Right cardiac atrium (tissue), 5 donors: ENCODE data around the gene CAMTA1. TPM values are rescaled to one million over a fixed set of nuclear protein-coding genes. Genes with fewer than 3 reads are reported as not detected.

Source experiments
- ATAC-seq, 2 donors: fragments of 200-7000 bp; cut with Tn5 transposase; one replicate each; pipeline versions ENCODE4 v1.8.0 to v1.9.1; 2020; ENCODE audit warnings: moderate library complexity in 2 of 2, mild to moderate bottlenecking in 1 of 2
- DNase-seq, 3 donors: peaks; one replicate each; pipeline ENCODE4 v3.0.0-alpha.2; 2020
- H3K27ac ChIP-seq: one replicate; pipeline ENCODE4 v1.5.1; 2013; ENCODE audit warnings: mild to moderate bottlenecking, low read length, control low read depth, moderate library complexity
- H3K27me3 ChIP-seq: one replicate; pipeline ENCODE4 v1.6.1; 2013; ENCODE audit not compliant: control insufficient read depth, insufficient read depth
- H3K4me1 ChIP-seq: one replicate; pipeline ENCODE4 v1.6.1; 2013; ENCODE audit warnings: low read length; ENCODE audit not compliant: control insufficient read depth, insufficient read depth
- H3K4me3 ChIP-seq: one replicate; pipeline ENCODE4 v1.5.1; 2013; ENCODE audit warnings: low read length, control low read depth
- H3K9me3 ChIP-seq: one replicate; pipeline ENCODE4 v1.6.1; 2013; ENCODE audit warnings: low read length; ENCODE audit not compliant: control insufficient read depth
- WGBS: extraction: QIAGEN DNeasy Blood & Tissue Kit; methylation state at CpG from one replicate; pipeline ENCODE4 v1.1.7; 2013; 5-methylcytosine and 5-hydroxymethylcytosine counted together
- intact Hi-C, 4 donors: fragments of 100-400 bp; cut with DNase I; formaldehyde crosslinking; loops; one replicate each; pipeline versions ENCODE4 v1.11.0 to v1.14.0; 2022 to 2023
- polyA plus RNA-seq: library from polyadenylated mRNA; stranded (reverse); fragments of 200-250 nt; gene quantifications from one replicate; pipeline ENCODE4 v1.2.3, GENCODE V29; 2013
- total RNA-seq, 4 donors: library from RNA; stranded (reverse); fragmentation: NEBNext Ultra II Directional; extraction: Animal tissue kit (Norgen Biotek cat#: 25700); gene quantifications; one replicate each; pipeline ENCODE4 v1.2.1, GENCODE V29; 2021
- donor health status: healthy with polysubstance abuse.
- donor health status: DM: no; HTN: yes; CAD: no.
- donor health status: DM: no; HTN: no; CAD: no.
- donor health status: DM: no; HTN: yes; CAD: no; lungs with severe emphysema.
- donor health status: DM: yes; HTN: yes; CAD: no.

CAMTA1 gene
- total and polyA plus RNA-seq, 5 donors: 155 to 334 (median 164) TPM

DNA sequence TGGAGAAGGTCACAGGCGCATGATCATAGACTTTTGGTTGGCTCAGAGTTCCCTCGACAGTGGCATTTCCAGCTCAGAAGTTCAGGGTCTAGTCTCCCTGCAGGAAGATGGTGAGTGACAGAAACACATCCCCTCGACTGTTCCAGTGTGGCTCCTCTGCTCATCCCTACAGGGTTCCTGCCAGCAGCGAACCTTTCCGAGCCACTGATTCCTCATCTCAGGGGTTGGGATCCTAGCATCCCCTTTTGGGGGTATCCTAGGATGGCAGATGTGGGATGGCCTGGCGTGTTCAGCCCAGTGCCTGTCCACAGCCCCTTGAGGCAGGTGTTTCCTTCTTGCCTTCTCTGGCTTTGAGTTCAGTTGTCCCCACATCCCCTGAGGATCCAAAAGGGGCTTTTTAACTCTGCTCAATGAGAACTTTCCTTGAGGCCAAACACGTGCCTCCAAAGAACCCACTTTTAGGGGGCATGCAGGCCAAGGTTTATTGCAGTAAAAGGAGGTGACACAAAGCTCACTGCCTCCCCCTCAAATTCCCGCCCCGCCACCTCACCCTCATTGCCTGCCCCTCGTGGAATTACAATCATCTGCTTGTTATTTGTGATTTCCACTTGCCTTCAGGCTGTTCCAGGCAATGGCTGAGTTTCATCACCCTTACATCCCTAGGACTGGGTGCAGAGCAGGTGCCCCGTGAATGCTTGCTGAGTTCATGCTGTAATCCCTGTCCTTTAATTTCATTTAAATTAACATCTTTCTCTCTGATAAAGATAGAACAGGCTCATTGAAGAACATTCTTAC is 440.7 kb downstream of the CAMTA1 start:
- H3K4me1 ChIP-seq: no peaks in the 10 kb centered on the region
- intact Hi-C loops: no loop called here
- DNase-seq (no peak), ATAC-seq (no peak)
- no peaks in the 10 kb centered on the region for H3K27me3 ChIP-seq
- H3K9me3 ChIP-seq: no peaks in the 10 kb centered on the region
- H3K4me3 ChIP-seq: no peak overlapping the region
- H3K27ac ChIP-seq: no peak overlapping the region
- 82% methylated on average over 11 of the region's 11 CpGs for WGBS

DNA sequence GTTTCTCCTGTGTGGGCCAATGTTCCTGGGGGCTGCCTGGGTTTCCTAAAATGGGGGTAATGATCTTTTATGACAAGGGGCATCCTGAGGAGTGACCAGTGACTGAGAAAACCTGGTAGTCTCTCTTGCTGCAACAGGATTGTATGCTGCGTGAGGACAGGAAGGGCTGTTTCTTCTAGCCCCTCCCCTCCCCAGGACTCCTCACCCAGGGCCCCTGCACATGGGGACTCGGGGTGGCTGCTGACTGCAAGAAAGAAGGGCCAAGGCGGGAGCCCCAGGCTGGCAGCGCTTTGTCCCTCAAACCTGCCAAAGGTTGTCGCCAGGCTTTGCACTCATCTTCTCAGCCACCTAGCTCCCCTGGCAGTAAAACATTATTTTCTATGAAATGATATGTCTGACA is 442.4 kb downstream of the CAMTA1 start:
- no peaks in the 10 kb centered on the region for H3K9me3 ChIP-seq
- no peaks in the 10 kb centered on the region for H3K4me1 ChIP-seq
- no peaks in the 10 kb centered on the region for H3K27me3 ChIP-seq
- H3K4me3 ChIP-seq: no peak overlapping the region
- WGBS: 94% methylated on average over 5 of the region's 5 CpGs
- no peak for ATAC-seq
- intact Hi-C loops: no loop called here
- no peak for DNase-seq
- H3K27ac ChIP-seq: no peak overlapping the region

DNA sequence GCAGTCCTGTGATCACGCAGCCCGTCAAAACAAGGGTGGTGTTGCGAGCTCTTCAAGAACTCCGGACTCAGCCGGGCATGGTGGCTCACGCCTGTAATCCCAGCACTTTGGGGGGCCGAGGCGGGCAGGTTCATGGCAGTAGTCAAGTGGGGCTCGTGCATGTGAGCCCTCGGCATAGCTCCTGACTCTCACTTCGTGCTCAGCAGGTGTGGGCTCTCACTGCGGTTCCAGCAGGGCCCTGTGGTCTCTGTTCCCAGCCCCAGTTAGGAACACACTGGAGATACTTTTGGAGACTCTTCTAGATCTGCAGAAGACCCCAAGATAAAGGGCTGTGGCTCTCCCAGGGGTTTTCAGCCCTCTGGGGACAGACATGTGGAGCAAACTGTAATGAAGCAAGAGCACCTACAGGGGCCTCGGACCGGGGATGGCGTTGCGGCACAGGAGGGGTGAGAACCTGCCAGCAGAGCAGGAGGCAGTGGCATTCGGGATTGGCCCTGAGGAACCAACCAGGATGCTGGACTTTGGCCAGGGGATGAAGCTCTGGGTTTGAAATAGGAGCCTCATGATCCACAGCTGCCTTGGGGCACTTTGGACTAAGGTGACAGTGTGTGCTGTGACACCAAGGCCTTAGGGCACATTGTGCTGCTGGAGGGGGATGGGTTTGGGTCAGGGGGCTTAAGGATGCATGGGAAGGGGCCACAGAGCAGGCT is 443.2 kb downstream of the CAMTA1 start:
- Histone ChIP-seq H3K4me3 (no peak overlapping the region), H3K27me3 (no peaks in the 10 kb centered on the region), H3K4me1 (no peaks in the 10 kb centered on the region), H3K9me3 (no peaks in the 10 kb centered on the region), H3K27ac (no peak overlapping the region)
- no peak for DNase-seq
- WGBS: 85% methylated on average over 17 of the region's 17 CpGs
- intact Hi-C loops: no loop called here
- ATAC-seq: no peak

DNA sequence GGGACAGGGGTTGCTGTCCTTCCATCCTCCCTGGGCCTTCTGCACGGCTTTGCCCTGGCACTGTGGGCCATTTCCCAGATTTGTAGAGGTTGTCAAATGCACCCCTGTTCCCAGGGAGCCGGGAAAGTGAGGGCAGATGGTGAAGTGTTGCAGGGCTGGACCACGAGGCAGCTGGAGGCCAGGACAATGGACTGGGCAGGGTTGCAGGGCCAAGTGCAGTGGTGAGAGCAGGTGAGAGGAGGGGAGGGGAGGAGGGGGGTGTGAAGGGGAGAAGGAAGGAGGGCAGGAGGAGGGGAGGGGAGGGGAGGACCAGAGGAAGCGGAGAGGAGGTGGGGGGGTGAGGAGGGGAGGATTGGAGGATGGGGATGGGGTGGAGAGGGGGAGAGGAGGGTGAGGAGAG is 443.9 kb downstream of the CAMTA1 start:
- 65% methylated on average over 4 of the region's 4 CpGs for WGBS
- no peak for DNase-seq
- intact Hi-C loops: no loop called here

DNA sequence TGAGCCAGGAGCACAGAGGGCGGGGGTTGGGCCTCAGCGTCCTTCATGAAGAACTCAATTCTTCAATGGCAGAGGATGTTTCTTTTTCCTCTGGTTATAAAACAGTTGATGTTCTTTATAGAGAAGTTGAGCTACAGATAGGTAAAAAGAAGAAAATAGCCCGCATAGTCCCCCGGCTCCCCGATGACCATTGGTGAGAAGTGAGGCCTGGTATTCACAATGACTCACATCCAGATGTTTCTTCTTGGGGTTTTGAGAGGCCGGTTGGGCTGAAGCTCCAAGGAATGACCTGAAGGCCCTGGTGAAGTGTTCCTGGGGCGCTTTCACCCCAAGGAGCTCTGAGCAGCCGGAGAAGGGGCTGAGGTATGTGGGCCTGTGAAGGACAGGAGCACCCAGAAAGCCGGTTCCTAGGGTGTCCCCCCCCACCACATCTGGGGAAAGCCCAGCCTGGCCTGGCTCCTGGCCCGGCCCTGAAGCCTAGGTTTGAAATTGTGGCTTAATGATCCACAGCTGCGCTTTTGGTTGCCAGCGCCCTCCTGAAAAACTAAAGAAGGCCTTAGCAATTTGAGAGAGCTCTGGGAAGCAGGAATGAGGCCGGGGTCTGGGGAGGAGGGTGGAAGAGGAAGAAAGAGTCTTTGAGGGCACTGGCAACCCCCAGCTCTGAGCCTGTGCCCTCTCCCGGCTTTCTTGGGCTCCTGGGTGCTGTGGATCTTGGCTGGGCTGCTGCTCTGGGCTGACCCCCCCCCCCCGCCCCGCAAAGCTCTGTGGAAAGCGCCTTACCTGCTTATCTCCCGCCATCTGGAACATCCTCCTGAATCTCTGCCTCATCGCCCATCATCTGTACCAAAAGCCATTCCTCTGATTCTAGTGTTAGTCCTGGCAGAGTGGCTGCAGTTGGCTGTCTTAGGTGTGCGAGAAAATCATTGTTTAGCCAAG is 444.7 kb downstream of the CAMTA1 start:
- no peak for DNase-seq
- 90% methylated on average over 20 of the region's 20 CpGs for WGBS
- Histone ChIP-seq H3K27ac (no peak overlapping the region), H3K27me3 (no peaks in the 10 kb centered on the region), H3K4me3 (no peak overlapping the region), H3K9me3 (no peaks in the 10 kb centered on the region), H3K4me1 (no peaks in the 10 kb centered on the region)
- no peak for ATAC-seq
- intact Hi-C loops: no loop called here

More for the DNA sequence above, 443.9 kb downstream of the CAMTA1 start:
- no peak overlapping the region for H3K4me3 ChIP-seq
- H3K27me3 ChIP-seq: no peaks in the 10 kb centered on the region
- no peaks in the 10 kb centered on the region for H3K9me3 ChIP-seq
- no peak overlapping the region for H3K27ac ChIP-seq
- no peak for ATAC-seq
- no peaks in the 10 kb centered on the region for H3K4me1 ChIP-seq

DNA sequence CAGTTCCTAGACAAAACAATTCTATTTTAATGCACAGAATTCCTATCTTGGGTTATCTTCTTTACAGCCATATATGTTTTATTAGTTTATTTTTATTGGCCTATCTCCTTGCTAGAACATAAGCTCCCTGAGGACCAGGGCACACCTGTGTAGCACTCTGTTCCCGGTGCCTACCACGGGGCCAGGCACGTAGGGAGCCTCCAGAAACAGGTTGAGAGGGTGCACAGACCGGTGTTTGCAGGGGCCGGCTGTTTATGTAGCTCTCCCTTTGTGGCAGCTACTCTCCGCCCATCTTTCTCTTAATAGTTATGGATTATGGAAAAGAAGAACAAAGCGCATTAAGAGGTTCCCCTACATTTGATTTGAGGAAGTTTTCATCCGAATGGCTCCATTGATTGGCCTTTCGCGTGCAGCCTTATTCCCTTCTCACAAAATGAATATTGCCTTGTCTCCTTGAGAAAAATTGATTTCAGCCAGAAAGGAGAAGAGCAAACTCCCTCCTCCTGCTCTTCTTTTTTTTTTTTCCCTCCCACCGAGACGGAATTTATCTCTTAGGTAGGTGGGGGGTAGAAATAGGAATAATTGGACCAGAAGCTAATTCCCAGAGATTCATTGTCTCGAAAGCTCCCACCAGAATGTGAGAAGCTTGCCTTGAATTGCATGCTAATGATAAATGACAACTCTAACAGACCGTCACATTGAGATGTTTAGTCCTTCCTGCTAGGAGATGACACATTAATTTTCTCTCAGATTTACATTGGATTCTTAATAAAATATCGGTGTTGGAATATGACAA is 447.4 kb downstream of the CAMTA1 start:
- H3K4me1 ChIP-seq: no peaks in the 10 kb centered on the region
- no peaks in the 10 kb centered on the region for H3K27me3 ChIP-seq
- DNase-seq: no peak
- 85% methylated on average over 15 of the region's 15 CpGs for WGBS
- H3K9me3 ChIP-seq: no peaks in the 10 kb centered on the region
- intact Hi-C loops: no loop called here
- ATAC-seq: no peak
- no peak overlapping the region for H3K4me3 ChIP-seq
- H3K27ac ChIP-seq: no peak overlapping the region

DNA sequence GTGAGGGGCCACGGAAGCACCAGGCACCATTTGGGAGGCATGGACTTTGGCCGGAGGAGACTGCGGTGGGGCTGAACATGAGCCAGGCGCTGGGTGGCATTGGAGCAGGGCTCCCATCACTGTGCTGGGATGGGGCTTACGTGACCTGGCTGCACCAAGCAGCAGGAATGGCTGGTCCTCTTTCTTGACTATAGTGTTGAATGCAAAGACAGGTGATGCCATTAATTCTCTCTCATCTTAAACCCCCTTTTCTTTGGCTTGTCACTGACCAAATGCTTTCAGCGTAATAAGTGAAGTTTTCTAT is 447.9 kb downstream of the CAMTA1 start:
- H3K27ac ChIP-seq: no peak overlapping the region
- intact Hi-C loops: no loop called here
- no peaks in the 10 kb centered on the region for H3K27me3 ChIP-seq
- no peaks in the 10 kb centered on the region for H3K9me3 ChIP-seq
- WGBS: 92% methylated on average over 6 of the region's 6 CpGs
- no peak overlapping the region for H3K4me3 ChIP-seq
- no peak for DNase-seq
- H3K4me1 ChIP-seq: no peaks in the 10 kb centered on the region
- ATAC-seq: no peak

DNA sequence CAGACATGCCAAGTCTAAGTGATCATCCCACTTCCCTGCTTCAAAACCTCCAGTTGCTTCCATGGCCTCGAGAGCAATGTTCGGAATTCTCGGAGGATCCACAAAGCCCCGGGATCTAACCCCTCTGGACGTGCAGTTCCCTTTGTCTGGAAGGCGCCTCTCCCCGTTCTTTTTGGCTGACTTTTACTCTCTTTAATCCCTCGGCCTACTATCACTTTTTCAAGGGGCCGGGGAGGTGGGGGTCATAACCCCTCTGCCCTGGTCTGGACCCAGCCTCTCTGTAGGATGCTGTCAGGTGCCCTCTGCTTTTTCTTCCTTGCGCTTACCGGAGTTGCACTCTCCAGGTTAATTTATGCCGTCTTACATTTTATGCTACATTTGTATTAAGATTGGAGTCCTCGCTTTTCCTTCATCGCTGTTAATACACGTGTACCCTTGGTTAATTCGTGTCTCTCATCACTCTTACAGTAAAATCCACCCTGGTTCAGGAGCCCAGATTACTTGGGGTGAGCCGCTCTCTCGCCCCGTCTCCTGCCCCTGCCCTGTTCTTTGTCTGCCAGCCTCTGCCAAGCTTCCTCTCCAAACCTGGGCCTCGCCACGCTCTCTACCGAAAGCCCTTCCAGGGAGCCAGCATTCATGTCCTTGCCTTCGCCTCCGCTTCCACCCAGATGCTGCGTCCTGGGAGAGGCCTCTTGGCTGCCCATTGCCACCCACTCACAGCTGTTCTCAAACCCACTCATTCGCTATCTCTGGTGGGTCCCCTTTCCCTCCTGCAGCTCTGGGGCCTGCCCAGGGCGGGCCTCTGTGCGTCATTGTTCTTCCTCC is 448.6 kb downstream of the CAMTA1 start:
- Histone ChIP-seq H3K9me3 (no peaks in the 10 kb centered on the region), H3K27me3 (no peaks in the 10 kb centered on the region), H3K4me3 (no peak overlapping the region), H3K27ac (no peak overlapping the region), H3K4me1 (no peaks in the 10 kb centered on the region)
- DNase-seq (no peak), ATAC-seq (no peak)
- intact Hi-C loops: no loop called here
- WGBS: 89% methylated on average over 28 of the region's 28 CpGs

DNA sequence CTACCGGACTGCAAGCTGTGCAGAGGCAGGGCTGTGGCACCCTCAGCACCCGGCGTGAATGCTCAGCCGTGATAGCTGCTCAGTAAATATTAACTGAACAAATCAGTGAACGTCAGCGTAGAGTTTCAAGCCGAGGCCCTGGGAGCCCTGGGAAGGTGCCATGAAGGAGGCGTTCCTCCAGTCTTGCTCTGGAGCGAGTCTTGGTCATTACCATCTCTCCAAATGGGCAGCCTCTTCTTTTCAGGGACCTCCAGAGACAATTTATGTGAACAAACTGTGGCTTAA is 449.2 kb downstream of the CAMTA1 start:
- H3K27me3 ChIP-seq: no peaks in the 10 kb centered on the region
- no peaks in the 10 kb centered on the region for H3K4me1 ChIP-seq
- ATAC-seq (no peak), DNase-seq (no peak)
- 88% methylated on average over 9 of the region's 9 CpGs for WGBS
- intact Hi-C loops: no loop called here
- H3K9me3 ChIP-seq: no peaks in the 10 kb centered on the region
- no peak overlapping the region for H3K27ac ChIP-seq
- no peak overlapping the region for H3K4me3 ChIP-seq

DNA sequence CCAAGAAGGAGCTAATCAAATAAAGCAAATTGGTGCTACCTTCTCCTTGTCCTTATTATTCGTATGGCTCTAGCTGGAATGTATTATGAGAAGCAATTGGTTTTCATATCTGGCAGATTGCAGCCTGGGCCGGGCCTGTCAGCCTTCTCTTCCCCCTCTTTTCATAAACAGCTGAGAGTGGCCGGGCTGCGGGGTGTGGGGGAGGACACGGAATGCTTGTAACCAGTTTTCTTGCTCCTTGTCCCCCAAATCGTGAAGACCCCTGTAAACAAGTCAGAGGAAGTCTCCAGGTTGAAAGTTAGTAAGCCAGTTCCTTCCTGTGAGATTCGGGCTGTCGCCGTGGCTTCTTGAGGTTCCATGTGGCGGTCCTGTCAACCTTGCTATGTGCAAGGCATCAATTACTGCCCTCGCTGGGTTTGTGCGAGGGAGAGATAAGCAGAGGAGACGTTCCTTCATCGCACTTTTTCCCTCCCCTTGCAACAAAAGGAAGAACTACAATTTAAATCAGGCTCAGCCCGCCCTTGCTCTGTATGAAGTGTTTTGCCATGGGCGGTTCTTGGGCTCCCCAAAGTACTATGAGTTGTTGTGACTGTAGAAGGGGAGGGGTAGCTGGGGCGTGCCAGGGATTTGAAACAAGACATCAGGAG is 450.7 kb downstream of the CAMTA1 start:
- intact Hi-C loops: no loop called here
- DNase-seq (no peak), ATAC-seq (no peak)
- no peak overlapping the region for H3K4me3 ChIP-seq
- WGBS: 47% methylated on average over 17 of the region's 17 CpGs
- no peaks in the 10 kb centered on the region for H3K27me3 ChIP-seq
- no peak overlapping the region for H3K27ac ChIP-seq
- H3K4me1 ChIP-seq: no peaks in the 10 kb centered on the region
- no peaks in the 10 kb centered on the region for H3K9me3 ChIP-seq
